Thoracic aorta (tissue), 2 donors: ENCODE measurements around the gene SERF2. TPM values are rescaled to one million over a fixed set of nuclear protein-coding genes. Genes with fewer than 3 reads are reported as not detected.
"Not testable (repeated sequence)": the region's sequence is repeated elsewhere in the genome, so short reads cannot be mapped to it uniquely, and the experiment has no call there.

Source experiments
- ATAC-seq: fragments of 150-250 bp; one replicate; pipeline ENCODE4 v1.8.0; 2017; ENCODE audit warnings: low read depth; ENCODE audit not compliant: insufficient number of reproducible peaks, low FRiP score
- DNase-seq: peaks from one replicate; pipeline ENCODE4 v3.0.0-alpha.2; 2020; ENCODE audit warnings: low spot score
- H3K27ac ChIP-seq, 2 donors: fragments of 200-600 bp; sonication (generic); 1 replicate in 1 of 2; 2 replicates in 1 of 2; pipeline ENCODE4 v1.5.1; 2016; ENCODE audit warnings: mild to moderate bottlenecking in 2 of 2, moderate library complexity in 2 of 2
- H3K27me3 ChIP-seq: fragments of 200-600 bp; sonication (generic); replicated peaks from 2 replicates; pipeline ENCODE4 v1.6.0; 2016; ENCODE audit warnings: mild to moderate bottlenecking; ENCODE audit not compliant: insufficient read depth
- H3K36me3 ChIP-seq: fragments of 200-600 bp; sonication (generic); one replicate; pipeline ENCODE4 v1.5.1; 2016
- H3K4me1 ChIP-seq, 2 donors: fragments of 200-600 bp; sonication (generic); 1 replicate in 1 of 2; 2 replicates in 1 of 2; pipeline versions ENCODE4 v1.5.1 to v1.6.0; 2016; ENCODE audit warnings: low read depth in 2 of 2, mild to moderate bottlenecking in 1 of 2; ENCODE audit not compliant: control insufficient read depth in 1 of 2
- H3K4me3 ChIP-seq: fragments of 200-600 bp; sonication (generic); 2 replicates; pipeline ENCODE4 v1.5.1; 2016; ENCODE audit warnings: mild to moderate bottlenecking
- H3K9me3 ChIP-seq: fragments of 200-600 bp; sonication (generic); 2 replicates; pipeline ENCODE4 v1.5.1; 2016
- CTCF ChIP-seq: fragments of 200-600 bp; sonication (generic); IDR thresholded peaks from one replicate; pipeline ENCODE4 v1.5.1; 2019; ENCODE audit warnings: antibody characterized with exemption
- total RNA-seq, 2 donors: library from RNA; depleted of rRNA; stranded (reverse); fragments of >200 nt; gene quantifications; one replicate each; pipeline versions ENCODE4 v1.1.0 to v1.2.3, GENCODE V29; 2016

The SERF2 gene
- total RNA-seq, 2 donors from 2014 or later = 532 to 761 TPM

- H3K27me3 ChIP-seq = no peaks in the 10 kb centered on the region
- TF ChIP-seq CTCF = no peak
Observed at GRCh38 chr15:43821505-43821904, 29.4 kb downstream of the SERF2 start.

GRCh38 chr15:43824302-43825246, 32.5 kb downstream of the SERF2 start, which contains the start of gene MFAP1:
TSS of gene MFAP1 (minus strand) at chr15:43824690. CDS start at chr15:43824569, 121 bp downstream.
- no peaks in the 10 kb centered on the region for H3K27me3 ChIP-seq
- H3K4me1 ChIP-seq = peaks cover 30 to 46% of the 10 kb centered on the region in 2 donors
- ATAC-seq (peak; percentile 79), DNase-seq (peak; percentile 90)
- H3K36me3 ChIP-seq = peaks cover 6% of the 10 kb centered on the region
- H3K9me3 ChIP-seq = no peaks in the 10 kb centered on the region
- H3K27ac ChIP-seq = peak within 1 kb of the TSS; percentile 81 to 90
- TF ChIP-seq CTCF = no peak
- peak within 1 kb of the TSS; percentile 88 for H3K4me3 ChIP-seq

More at GRCh38 chr15:43821505-43821904, 29.4 kb downstream of the SERF2 start:
- Histone ChIP-seq H3K36me3 (peaks cover 16% of the 10 kb centered on the region), H3K4me1 (peaks cover 23 to 32% of the 10 kb centered on the region in 2 donors), H3K4me3 (no peak overlapping the region), H3K27ac (no peak overlapping the region), H3K9me3 (no peaks in the 10 kb centered on the region)
- DNase-seq = no peak
- ATAC-seq = no peak

GRCh38 chr15:43825305-43825704, 33.2 kb downstream of the SERF2 start:
- DNase-seq, H3K9me3 ChIP-seq, H3K27ac ChIP-seq, H3K27me3 ChIP-seq, ATAC-seq, H3K36me3 ChIP-seq: not testable (repeated sequence)
- H3K4me3 ChIP-seq = peak overlapping the region; percentile 88
- peaks cover 30 to 46% of the 10 kb centered on the region in 2 donors for H3K4me1 ChIP-seq

GRCh38 chr15:43826029-43826507, 33.9 kb downstream of the SERF2 start:
- Histone ChIP-seq H3K4me1 (peaks cover 30 to 46% of the 10 kb centered on the region in 2 donors), H3K27me3 (no peaks in the 10 kb centered on the region), H3K9me3 (no peaks in the 10 kb centered on the region), H3K27ac (peak overlapping the region; percentile 56 to 71), H3K36me3 (no peaks in the 10 kb centered on the region), H3K4me3 (peak overlapping the region; percentile 78)
- ATAC-seq (no peak), DNase-seq (no peak)
- no peak for TF ChIP-seq CTCF

- Histone ChIP-seq H3K4me3 (peak within 1 kb of the TSS; percentile 78), H3K36me3 (no peaks in the 10 kb centered on the region), H3K27me3 (no peaks in the 10 kb centered on the region), H3K9me3 (no peaks in the 10 kb centered on the region), H3K4me1 (peaks cover 30 to 43% of the 10 kb centered on the region in 2 donors), H3K27ac (peak within 1 kb of the TSS; percentile 56 to 71)
- DNase-seq (peak; percentile 32), ATAC-seq (peak; percentile 51)
- TF ChIP-seq CTCF = no peak
Observed at GRCh38 chr15:43826508-43827341, 34.6 kb downstream of the SERF2 start, which contains the start of gene WDR76. TSS of gene WDR76 (plus strand) at chr15:43827002. CDS start at chr15:43827033, 31 bp downstream.
